ES-I3 (cell line): ENCODE measurements around the gene TRIM9.
"Not testable (repeated sequence)": the region's sequence is repeated elsewhere in the genome, so short reads cannot be mapped to it uniquely, and the experiment has no call there.

Experiments used
- H3K36me3 ChIP-seq: 2 replicates; pipeline ENCODE4 v1.6.1; 2013; ENCODE audit warnings: mild to moderate bottlenecking, low read length, control low read depth, moderate library complexity; ENCODE audit not compliant: insufficient read depth
- H3K4me1 ChIP-seq: 2 replicates; pipeline ENCODE4 v1.6.1; 2013; ENCODE audit warnings: mild to moderate bottlenecking, control low read depth, low read length; ENCODE audit not compliant: insufficient read depth
- H3K9ac ChIP-seq: 2 replicates; pipeline ENCODE4 v1.6.1; 2013; ENCODE audit warnings: low read depth, mild to moderate bottlenecking, low read length, moderate library complexity
- H3K9me3 ChIP-seq: 2 replicates; pipeline ENCODE4 v1.6.1; 2013; ENCODE audit warnings: mild to moderate bottlenecking, low read length, moderate library complexity; ENCODE audit not compliant: control insufficient read depth, insufficient read depth

The TRIM9 gene

GRCh38 chr14:50943261-50943942, 151.5 kb downstream of the TRIM9 start:
- Histone ChIP-seq H3K9me3 (no peaks in the 10 kb centered on the region), H3K4me1 (no peaks in the 10 kb centered on the region), H3K9ac (peak overlapping the region; percentile 74), H3K36me3 (peaks cover 4% of the 10 kb centered on the region; the same call in 1 of the 2 replicates)

- not testable (repeated sequence) for H3K4me1 ChIP-seq, H3K9me3 ChIP-seq, H3K9ac ChIP-seq, H3K36me3 ChIP-seq
Observed at GRCh38 chr14:50941638-50942037, 153.3 kb downstream of the TRIM9 start.

DNA sequence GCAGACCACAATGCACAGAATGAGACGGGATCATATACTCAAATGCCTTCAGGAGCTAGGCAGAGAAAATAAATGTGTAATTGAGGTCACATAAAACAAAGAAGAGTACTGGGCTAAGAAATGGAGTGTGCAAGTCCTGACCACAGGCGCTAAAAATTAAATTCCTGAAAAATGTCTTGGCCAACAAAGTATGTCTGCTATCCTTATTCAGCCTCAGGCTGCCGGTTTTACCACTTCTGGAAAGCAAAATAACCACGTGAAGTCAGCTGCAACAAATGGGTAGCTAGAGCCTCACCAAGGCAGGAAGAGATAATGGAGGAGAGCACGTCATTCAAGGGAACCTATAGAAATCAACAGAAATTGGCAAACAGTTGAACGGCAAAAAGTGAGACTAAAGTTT, 153.8 kb downstream of the TRIM9 start:
- peaks cover 4% of the 10 kb centered on the region; the same call in 1 of the 2 replicates for H3K36me3 ChIP-seq
- H3K9me3 ChIP-seq, result no peaks in the 10 kb centered on the region
- peaks cover 4% of the 10 kb centered on the region for H3K4me1 ChIP-seq
- no peak overlapping the region for H3K9ac ChIP-seq

- Histone ChIP-seq H3K9ac (no peak overlapping the region), H3K4me1 (peaks cover 4% of the 10 kb centered on the region), H3K9me3 (no peaks in the 10 kb centered on the region), H3K36me3 (peaks cover 4% of the 10 kb centered on the region; the same call in 1 of the 2 replicates)
Observed at GRCh38 chr14:50937800-50938199, 157.1 kb downstream of the TRIM9 start.

GRCh38 chr14:50937325-50937724, 157.6 kb downstream of the TRIM9 start:
- no peaks in the 10 kb centered on the region for H3K9me3 ChIP-seq
- H3K4me1 ChIP-seq, result peaks cover 4% of the 10 kb centered on the region
- H3K36me3 ChIP-seq, result peaks cover 3% of the 10 kb centered on the region; the same call in 1 of the 2 replicates
- no peak overlapping the region for H3K9ac ChIP-seq

- Histone ChIP-seq H3K4me1 (peaks cover 4% of the 10 kb centered on the region), H3K9me3 (no peaks in the 10 kb centered on the region), H3K36me3 (no peaks in the 10 kb centered on the region), H3K9ac (no peak overlapping the region)
Observed at GRCh38 chr14:50936882-50937281, 158.0 kb downstream of the TRIM9 start.

DNA sequence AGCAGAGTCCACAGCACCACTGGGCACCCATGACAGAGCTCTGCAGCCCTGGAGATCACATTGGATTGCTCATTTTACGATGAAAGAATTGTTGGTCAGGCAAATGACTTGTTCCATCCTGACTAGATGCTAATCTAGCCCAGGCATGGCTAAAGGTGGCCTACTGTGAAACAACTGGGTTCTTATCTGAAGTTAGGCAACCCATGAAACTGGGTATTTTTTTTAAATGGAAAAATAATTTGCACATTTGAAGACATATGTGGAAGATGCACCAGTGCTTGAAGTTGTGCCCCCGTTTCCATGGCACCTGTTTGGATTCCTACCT, 158.9 kb downstream of the TRIM9 start:
- H3K4me1 ChIP-seq, result peaks cover 4% of the 10 kb centered on the region
- H3K9ac ChIP-seq, result no peak overlapping the region
- no peaks in the 10 kb centered on the region for H3K9me3 ChIP-seq
- 0 out of 2 replicates have a peak, but pooled peaks cover 1% of the 10 kb centered on the region for H3K36me3 ChIP-seq

DNA sequence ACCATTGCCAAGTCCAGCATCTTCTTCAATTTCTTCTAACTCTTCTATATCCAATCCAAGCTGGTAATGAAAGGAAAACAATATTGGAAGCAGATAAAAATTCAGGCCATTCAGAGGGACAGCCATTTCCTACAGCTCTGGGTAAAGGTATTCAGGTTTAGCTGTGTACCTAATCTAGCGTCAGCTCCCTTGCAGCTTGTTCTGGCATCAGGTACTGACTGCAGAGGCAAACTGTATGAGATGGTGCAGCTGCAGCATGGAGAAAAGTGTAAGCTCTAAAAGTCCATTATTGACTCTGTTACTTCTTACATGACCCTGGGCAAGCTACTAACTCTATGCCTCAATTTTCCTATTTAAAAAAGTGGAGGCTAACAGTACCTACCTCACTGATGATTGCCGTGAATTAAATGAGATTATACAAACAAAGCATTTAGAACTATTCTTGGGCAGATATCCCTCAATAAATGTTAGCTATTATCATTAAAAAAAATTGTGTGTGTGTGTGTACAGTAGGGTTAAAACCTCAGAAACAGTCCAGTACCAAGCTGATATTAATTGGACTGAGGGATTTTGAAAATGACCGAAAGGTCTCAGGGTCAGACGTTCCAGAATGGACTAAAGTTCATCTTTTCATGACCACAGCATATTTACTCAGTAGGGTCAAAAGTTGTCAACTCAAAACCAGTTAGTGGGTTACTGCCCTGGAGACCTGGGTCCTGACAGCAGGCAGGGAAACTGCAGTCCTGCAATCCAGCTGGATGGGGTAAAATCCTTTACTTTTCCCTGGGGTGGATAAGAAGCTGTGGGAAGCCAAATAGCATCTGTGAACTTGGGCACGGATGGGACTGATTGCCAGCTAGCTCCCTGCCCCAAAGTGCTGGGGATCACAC, 159.5 kb downstream of the TRIM9 start:
- no peaks in the 10 kb centered on the region for H3K9me3 ChIP-seq
- peaks cover 4% of the 10 kb centered on the region for H3K4me1 ChIP-seq
- H3K9ac ChIP-seq, result no peak overlapping the region
- H3K36me3 ChIP-seq, result 0 out of 2 replicates have a peak, but pooled peaks cover 2% of the 10 kb centered on the region

- H3K9ac ChIP-seq, result no peak overlapping the region
Observed at GRCh38 chr14:50932592-50933495, 162.1 kb downstream of the TRIM9 start.

GRCh38 chr14:50932156-50932555, 162.7 kb downstream of the TRIM9 start:
- Histone ChIP-seq H3K9ac (no peak overlapping the region), H3K36me3 (peaks cover 10% of the 10 kb centered on the region; the same call in 1 of the 2 replicates)

More at GRCh38 chr14:50932592-50933495, 162.1 kb downstream of the TRIM9 start:
- peaks cover 10% of the 10 kb centered on the region; the same call in 1 of the 2 replicates for H3K36me3 ChIP-seq
- H3K9me3 ChIP-seq, result no peaks in the 10 kb centered on the region
- H3K4me1 ChIP-seq, result peaks cover 4% of the 10 kb centered on the region

GRCh38 chr14:50931559-50931958, 163.3 kb downstream of the TRIM9 start:
- Histone ChIP-seq H3K9me3 (no peaks in the 10 kb centered on the region), H3K9ac (no peak overlapping the region), H3K4me1 (no peaks in the 10 kb centered on the region), H3K36me3 (peaks cover 10% of the 10 kb centered on the region; the same call in 1 of the 2 replicates)

More at GRCh38 chr14:50932156-50932555, 162.7 kb downstream of the TRIM9 start:
- H3K9me3 ChIP-seq, result no peaks in the 10 kb centered on the region
- no peaks in the 10 kb centered on the region for H3K4me1 ChIP-seq

DNA sequence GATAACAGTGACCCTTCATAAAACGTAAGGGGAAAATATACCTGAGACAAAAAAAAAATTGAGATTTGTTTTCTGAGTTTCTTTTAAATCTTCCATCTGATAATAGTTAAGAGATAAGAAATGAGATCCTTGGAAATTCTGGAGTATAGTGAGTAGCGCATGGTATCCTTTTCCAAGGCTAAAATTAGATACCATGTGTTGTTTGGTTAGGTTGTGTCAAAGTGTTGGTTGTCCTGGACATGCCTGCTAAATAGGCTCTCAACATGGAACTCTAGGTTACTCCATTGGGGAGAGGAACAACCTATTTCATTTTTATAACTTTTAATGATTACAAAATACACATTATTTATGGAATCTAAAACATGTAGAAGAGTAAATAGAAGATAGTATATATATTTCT, 165.4 kb downstream of the TRIM9 start:
- Histone ChIP-seq H3K9me3 (no peaks in the 10 kb centered on the region), H3K36me3 (peaks cover 14% of the 10 kb centered on the region), H3K9ac (no peak overlapping the region), H3K4me1 (no peaks in the 10 kb centered on the region)

GRCh38 chr14:50928002-50928635, 166.8 kb downstream of the TRIM9 start:
- Histone ChIP-seq H3K9ac (no peak overlapping the region), H3K36me3 (peaks cover 14% of the 10 kb centered on the region), H3K4me1 (no peaks in the 10 kb centered on the region), H3K9me3 (no peaks in the 10 kb centered on the region)
